Cardiac muscle cell (in vitro differentiated cells and primary cell): ENCODE data around the gene DDX5. TPM values are rescaled to one million over a fixed set of nuclear protein-coding genes. Genes with fewer than 3 reads are reported as not detected.
"Not testable (repeated sequence)": the region's sequence is repeated elsewhere in the genome, so short reads cannot be mapped to it uniquely, and the experiment has no call there.

Experiments
- DNase-seq, 2 donors: peaks; one replicate each; pipeline versions ENCODE4 v3.0.0 to v3.0.0-alpha.2; 2010 to 2017; ENCODE audit warnings: low read depth in 1 of 2, low spot score in 1 of 2
- H3K27ac ChIP-seq: fragments of 200-600 bp; sonication (generic); 2 replicates; pipeline ENCODE4 v1.5.1; 2016
- H3K27me3 ChIP-seq: fragments of 200-600 bp; sonication (generic); 2 replicates; pipeline ENCODE4 v1.6.0; 2016; ENCODE audit warnings: control low read depth
- H3K36me3 ChIP-seq: fragments of 200-600 bp; sonication (generic); 2 replicates; pipeline ENCODE4 v1.5.1; 2016; ENCODE audit warnings: control low read depth
- H3K4me1 ChIP-seq: fragments of 200-600 bp; sonication (generic); 2 replicates; pipeline ENCODE4 v1.8.1; 2017; ENCODE audit warnings: low read depth, mild to moderate bottlenecking, mixed run types
- H3K4me3 ChIP-seq: fragments of 200-600 bp; sonication (generic); 2 replicates; pipeline ENCODE4 v1.5.1; 2016; ENCODE audit warnings: mild to moderate bottlenecking
- H3K9me3 ChIP-seq: fragments of 200-600 bp; sonication (generic); 2 replicates; pipeline ENCODE4 v1.5.1; 2017; ENCODE audit warnings: low read depth, mild to moderate bottlenecking, control low read depth
- CTCF ChIP-seq: IDR thresholded peaks from 2 replicates; pipeline ENCODE4 v1.5.1; 2012; ENCODE audit warnings: low read depth, mild to moderate bottlenecking, low read length
- polyA plus RNA-seq: library from polyadenylated mRNA; unstranded; fragments of >200 nt; fragmentation: Nextera tagmentation; extraction: Ambion mirVana; gene quantifications from 2 replicates; pipeline ENCODE4 v1.2.1, GENCODE V29; 2016
- total RNA-seq: library from RNA; depleted of rRNA; stranded (reverse); fragments of >200 nt; gene quantifications from 2 replicates; pipeline ENCODE4 v1.2.3, GENCODE V29; 2016

Gene DDX5
- total and polyA plus RNA-seq, 2 experiments from 2014 or later: 639 to 1,000 TPM

DNA sequence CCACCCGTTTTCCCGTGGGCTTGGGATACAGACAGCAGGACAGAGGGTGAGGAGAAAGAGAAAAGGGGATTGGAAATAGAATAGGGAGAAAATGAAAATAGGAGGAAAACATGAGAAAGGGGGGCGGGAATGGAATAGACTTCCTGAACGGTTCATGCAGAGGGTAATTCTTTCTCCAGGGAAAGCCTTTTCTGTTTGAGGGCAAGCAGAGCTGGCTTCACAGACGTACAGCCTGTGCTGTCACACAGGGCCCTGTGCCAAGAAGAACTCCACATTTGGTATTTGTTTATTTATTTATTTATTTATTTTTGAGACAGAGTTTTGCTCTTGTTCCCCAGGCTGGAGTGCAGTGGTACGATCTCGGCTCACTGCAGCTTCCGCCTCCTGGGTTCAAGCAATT is 45.1 kb downstream of the DDX5 start:
- Histone ChIP-seq H3K4me1 (no peaks in the 10 kb centered on the region), H3K36me3 (no peaks in the 10 kb centered on the region), H3K27me3 (no peaks in the 10 kb centered on the region), H3K4me3 (no peak overlapping the region), H3K27ac (no peak overlapping the region), H3K9me3 (no peaks in the 10 kb centered on the region)
- DNase-seq: peak in 1 of 2 donors; percentile 27
- TF ChIP-seq CTCF: no peak

- H3K4me3 ChIP-seq, H3K9me3 ChIP-seq, DNase-seq: not testable (repeated sequence)
These were observed 46.3 kb downstream of the DDX5 start for GRCh38 chr17:64459818-64460217.

DNA sequence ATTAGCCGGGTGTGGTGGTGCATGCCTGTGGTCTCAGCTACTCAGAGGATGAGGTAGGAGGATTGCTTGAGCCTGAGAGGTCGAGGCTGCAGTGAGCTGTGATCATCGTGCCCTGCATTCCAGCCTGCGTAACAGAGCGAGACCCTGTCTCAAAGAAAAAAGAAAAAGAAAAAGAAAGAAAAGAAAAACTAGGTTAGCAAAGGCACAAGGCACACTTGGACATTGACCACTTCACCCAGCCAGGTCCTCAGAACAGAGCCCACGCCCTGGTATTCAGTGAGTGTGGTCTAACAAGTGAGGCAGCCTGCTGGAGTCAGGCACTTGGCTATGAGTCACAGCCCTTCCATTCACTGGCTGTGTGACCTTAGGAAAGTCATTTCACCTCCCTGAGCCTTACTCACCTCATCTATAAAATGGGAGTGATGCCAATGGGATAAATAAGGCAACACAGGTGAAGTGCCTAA is 46.8 kb downstream of the DDX5 start:
- TF ChIP-seq CTCF: no peak
- Histone ChIP-seq H3K4me3 (no peak overlapping the region), H3K36me3 (no peaks in the 10 kb centered on the region), H3K27me3 (no peaks in the 10 kb centered on the region), H3K27ac (no peak overlapping the region), H3K9me3 (no peaks in the 10 kb centered on the region), H3K4me1 (no peaks in the 10 kb centered on the region)
- DNase-seq: peak in 1 of 2 donors; percentile 32

More at GRCh38 chr17:64459818-64460217, 46.3 kb downstream of the DDX5 start:
- not testable (repeated sequence) for H3K27me3 ChIP-seq, H3K4me1 ChIP-seq, H3K36me3 ChIP-seq, H3K27ac ChIP-seq

DNA sequence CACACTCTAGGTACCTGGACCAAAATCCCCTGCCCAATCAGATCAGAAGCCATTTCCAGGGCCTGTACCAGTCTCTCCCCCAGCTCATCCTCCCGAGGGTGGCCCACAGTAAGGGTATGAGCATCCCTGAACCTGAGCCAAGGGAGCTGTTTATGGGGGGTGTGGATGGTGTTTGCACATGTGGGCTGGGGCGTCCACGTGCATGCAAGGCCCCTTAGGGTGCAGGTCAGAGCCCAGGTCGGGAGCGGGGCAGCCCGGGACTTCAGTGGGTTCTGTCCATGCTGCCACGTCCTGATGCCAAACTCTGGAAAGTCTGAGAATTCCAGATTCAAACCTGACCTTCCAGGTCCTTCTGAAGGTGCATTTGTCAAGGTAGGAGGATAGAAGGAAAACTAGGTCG is 47.3 kb downstream of the DDX5 start:
- Histone ChIP-seq H3K4me1 (no peaks in the 10 kb centered on the region), H3K9me3 (no peaks in the 10 kb centered on the region), H3K27me3 (no peaks in the 10 kb centered on the region), H3K27ac (no peak overlapping the region), H3K36me3 (no peaks in the 10 kb centered on the region), H3K4me3 (no peak overlapping the region)
- no peak for TF ChIP-seq CTCF
- no peak for DNase-seq

DNA sequence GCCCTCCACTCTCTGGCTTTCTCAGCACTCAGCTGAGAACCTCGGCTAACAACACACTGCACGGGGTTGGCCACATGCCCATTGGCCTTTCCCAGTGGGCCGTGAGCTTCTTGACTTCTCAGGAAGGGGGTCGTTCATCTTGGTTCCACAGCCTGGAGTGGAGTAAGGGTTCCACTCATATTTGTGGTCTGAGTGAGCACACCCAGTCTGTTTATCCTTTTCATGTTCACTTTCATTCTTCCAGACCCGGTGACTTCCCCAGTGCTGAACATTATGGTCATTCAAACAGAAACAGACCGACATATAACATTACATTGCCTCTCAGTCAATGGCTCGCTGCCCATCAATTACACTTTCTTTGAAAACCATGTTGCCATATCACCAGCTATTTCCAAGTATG is 48.9 kb downstream of the DDX5 start:
- Histone ChIP-seq H3K27me3 (no peaks in the 10 kb centered on the region), H3K36me3 (no peaks in the 10 kb centered on the region), H3K27ac (no peak overlapping the region), H3K4me3 (no peak overlapping the region), H3K4me1 (no peaks in the 10 kb centered on the region), H3K9me3 (no peaks in the 10 kb centered on the region)
- peak in 1 of 2 donors; percentile 39 for DNase-seq
- no peak for TF ChIP-seq CTCF

DNA sequence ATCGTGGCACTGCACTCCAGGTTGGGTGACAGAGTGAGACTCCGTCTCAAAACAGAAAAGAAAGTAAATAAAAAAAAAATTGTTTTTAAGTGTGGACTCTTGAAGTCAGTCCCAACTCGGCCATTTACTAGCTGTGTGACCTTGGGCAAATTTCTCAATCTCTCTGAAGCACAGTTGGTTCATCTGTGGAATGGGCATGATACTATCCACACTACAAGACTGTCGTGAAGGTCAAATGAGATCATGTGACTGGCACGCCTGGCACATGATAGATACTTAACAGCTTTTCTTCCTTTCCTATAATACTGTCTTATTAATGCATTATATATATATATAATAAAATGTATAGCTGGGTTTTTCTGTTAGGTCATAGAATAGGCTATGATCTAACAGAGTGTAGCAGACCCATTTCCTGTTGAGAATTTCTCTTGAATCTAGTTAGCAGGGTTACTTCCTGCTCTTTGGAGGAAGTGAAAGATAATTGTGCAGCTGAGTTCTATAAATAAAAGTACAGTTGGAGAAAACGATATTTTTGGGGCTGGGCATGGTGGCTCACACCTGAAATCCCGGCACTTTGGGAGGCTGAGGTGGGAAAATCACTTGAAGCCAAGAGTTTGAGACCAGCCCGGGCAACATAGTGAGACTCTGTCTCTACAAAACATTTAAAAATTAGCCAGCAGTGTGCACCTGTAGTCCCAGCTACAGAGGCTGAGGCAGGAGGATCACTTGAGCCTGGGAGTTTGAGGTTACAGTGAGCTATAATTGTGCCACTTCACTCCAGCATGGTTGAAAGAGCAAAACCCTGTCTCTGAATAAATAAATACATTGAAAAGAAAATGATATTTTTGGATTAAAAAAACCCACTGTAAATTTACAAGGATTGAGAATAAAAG is 49.9 kb downstream of the DDX5 start:
- H3K36me3 ChIP-seq: no peaks in the 10 kb centered on the region
- no peak for DNase-seq
- no peaks in the 10 kb centered on the region for H3K27me3 ChIP-seq
- TF ChIP-seq CTCF: no peak
- H3K27ac ChIP-seq: no peak overlapping the region
- H3K9me3 ChIP-seq: no peaks in the 10 kb centered on the region
- no peak overlapping the region for H3K4me3 ChIP-seq
- no peaks in the 10 kb centered on the region for H3K4me1 ChIP-seq
